Limb (tissue), 2 donors: ENCODE results near the gene TAGLN2.
"Not testable (repeated sequence)": the region's sequence is repeated elsewhere in the genome, so short reads cannot be mapped to it uniquely, and the experiment has no call there.

Experiments used
- DNase-seq, 2 donors: peaks; one replicate each; pipeline ENCODE4 v3.0.0-alpha.2; 2016; ENCODE audit errors: extremely low spot score in 2 of 2

The TAGLN2 gene

DNA sequence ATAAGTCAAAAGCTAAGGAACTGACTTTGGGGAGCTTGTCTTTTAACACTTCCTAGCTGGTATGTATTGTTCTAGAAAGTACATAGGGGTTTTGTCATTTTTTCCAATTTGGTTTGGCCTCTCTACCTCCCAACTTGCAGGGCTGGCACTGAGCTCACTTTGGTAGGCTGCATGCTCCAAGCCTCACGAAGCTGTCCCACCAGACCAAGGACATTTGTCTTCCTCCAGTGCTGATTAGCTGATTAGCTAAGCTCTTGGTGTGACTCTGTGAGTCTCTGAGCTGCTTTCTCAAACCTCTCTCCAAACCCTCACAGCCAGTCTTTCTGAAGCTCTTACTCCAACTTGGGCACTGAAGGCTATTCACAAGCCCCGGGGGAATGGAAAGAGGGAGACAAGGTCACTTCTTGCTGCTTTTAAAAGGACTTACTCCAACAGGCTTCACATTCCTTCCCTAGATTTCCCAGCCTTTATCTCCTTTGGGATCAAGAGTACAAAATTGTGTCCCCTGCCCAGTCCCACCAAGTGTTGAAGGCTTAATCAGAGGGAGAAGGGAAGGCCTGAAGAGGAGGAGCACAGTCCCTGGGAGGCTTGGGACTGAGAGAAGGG lies 24.4 kb downstream of the TAGLN2 start:
- no peak for DNase-seq

DNA sequence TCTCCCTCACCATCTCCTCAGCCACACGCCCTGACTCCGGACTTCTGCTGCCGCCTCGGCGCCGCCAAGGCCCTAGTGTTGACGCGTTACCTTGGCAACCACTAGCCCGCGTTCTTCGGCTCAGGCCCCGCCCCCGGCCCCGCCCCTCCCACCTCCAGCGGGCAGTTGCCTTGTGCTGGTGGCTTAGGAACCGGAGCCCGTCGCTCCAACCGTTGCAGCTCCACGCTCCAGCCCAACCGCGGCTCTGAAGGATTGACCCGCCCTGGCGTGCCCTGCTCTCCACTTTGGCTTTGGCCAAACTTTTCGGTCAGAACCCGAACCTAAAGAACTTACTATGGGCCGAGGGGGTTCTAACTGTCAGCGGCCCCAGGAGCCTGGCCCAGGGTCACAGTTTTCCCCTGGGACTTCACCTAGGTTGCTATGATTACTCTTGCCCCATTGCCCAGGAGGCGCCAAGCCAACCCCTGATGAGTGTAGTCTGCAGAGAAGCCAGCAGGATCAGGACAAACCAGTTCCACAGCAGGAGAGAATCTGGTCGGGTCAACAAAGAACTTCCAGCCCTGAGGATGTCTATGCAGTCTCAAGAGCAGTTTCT lies 25.1 kb downstream of the TAGLN2 start, which contains the start of gene CFAP45:
Gene CFAP45 (minus strand): TSS at position 80 of the 595 bp plus-strand sequence. CDS start 67 bp downstream, at position 13.
- DNase-seq = peak; percentile 74 to 86

DNA sequence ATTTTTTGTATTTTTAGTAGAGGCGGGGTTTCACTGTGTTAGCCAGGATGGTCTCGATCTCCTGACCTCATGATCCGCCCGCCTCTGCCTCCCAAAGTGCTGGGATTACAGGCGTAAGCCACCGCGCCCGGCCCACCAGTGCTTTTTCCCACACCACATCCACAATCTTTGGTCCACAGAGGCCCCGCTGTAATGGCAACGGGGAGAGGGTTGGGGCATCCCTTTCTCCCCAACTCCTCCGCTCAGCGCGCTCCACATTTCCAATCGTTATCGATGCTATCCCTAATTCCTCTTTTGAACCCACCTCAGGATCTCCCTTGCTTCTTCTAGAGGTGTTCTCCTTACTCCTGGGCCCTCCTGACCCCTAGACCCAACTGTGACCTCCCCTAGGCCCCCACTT lies 25.7 kb downstream of the TAGLN2 start:
- not testable (repeated sequence) for DNase-seq

DNA sequence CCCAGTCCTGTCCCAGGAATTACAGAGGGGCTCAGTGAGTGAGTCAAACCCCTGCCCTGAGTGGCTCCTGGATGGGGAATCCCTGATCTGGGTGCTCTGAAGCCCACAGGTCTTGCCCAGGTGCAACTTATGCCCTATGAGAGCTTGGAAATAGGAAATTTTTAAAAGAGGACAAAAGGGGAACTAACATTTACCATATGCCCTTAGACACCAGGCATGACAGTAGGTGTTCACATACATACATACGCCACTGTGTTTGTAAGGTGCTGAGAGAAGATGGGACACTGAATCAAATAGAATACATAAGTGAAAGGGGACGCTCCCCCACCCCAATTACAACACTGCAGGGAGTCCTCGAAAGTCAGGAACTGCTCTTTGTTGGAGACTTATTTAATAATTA lies 26.8 kb downstream of the TAGLN2 start:
- DNase-seq = no peak

DNA sequence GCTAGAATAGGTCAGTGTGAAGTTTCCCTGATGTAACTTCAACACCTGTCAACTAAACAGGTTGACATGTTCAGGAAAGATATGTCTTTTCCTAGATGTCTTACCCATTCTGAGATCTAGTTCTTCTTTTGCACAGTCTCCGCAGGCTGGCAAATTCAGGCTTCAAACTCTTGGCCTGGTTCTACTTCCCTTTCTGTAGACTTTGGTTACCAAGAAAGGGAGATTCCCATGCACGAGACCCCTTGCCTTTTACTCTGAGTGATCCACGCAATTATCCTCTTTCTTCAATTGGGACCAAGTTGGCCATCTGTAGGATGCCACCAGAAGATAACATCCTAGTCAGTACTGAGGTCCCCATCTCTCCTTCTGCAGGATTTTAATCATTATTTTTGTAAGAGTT lies 27.3 kb downstream of the TAGLN2 start:
- no peak for DNase-seq

DNA sequence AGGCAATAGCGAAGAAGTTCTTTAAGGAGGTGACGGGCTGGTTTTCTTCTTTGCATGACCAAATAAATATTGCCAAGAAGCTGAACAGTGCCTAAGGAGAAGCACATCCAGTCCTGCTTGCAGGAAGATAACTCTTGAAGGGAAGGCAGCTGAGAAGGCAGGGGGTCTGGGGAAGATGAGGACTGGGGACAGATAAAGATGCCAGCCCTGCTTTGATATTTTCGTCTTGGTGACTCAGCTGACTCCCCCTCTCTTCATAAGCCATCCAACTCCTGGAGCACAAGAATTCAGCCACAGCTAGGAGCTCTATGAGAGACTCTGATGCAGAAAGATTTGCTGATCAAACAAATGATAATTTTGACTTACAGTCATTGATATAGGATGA lies 28.8 kb downstream of the TAGLN2 start:
- DNase-seq = no peak

DNA sequence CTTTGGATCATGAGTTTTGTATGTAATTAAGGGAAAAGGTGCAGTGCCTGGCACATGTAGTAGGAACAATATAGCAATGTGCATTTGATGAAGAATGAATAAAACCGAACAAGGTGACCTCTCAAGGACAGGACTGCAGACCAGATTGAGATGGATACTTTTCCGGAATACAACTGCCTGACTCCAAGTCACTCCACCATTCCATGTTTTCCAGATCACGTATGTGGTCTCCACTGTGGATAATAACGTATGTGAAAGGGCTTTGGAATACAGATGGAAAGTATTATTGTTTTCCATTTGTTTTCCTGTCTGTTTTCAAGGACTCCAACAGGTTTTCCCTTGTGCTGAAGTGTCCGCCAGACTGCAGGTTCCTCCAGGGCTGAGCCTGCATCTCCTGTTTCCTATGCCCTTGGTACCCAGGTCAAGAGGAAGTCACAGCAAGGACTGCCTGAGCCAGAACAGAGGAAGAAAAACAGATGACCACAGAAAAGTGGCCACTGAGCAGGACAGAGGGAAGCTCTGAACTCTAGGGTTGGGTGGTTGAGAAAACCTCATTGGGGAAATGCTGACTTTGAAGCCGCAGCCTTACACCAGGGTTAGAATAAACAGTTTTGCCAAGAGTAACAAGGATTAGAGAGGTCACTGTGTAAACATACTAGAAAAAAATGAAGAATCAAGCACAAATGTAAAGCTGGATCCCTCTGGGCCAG lies 29.3 kb downstream of the TAGLN2 start:
- DNase-seq = peak in 1 of 2 donors; percentile 54

DNA sequence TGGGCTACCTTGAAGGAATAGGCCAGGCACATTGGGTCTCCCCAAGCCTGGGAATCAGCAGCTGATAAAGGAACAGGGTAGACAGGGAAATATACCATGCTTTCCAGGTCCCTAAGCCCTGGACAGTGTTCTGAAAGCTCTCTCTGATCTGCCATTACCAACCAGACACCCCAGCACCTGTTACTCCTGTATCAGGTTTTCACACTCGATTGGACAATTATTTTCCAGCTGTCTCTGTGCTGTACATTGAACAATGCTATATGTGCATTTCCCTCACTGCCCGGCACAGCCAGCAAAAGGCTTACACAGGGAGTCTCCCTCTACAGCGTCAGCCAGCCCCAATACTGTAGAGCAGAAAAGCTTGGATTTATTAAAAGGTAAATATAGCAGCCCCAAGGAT lies 30.0 kb downstream of the TAGLN2 start:
- DNase-seq = no peak

DNA sequence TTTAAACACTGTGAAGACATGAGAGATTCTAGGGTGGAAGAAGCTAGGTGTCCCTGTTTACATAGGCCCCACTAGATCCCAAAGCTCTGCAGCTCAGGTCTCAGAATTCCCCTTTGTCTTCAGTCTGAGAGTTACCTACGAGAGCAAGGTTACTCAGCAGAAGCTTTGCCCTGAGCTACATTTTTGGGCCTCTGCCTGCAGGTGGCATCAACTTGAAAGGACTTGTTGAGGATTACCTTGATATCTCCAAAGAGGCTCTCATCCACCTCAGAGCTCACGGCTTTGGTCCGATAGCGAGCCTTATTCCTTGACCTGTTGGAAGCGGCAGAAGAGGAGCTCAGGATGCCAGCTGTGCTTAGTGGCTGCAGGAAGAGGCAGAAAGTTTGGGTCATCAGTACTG lies 32.4 kb downstream of the TAGLN2 start:
- DNase-seq = no peak

DNA sequence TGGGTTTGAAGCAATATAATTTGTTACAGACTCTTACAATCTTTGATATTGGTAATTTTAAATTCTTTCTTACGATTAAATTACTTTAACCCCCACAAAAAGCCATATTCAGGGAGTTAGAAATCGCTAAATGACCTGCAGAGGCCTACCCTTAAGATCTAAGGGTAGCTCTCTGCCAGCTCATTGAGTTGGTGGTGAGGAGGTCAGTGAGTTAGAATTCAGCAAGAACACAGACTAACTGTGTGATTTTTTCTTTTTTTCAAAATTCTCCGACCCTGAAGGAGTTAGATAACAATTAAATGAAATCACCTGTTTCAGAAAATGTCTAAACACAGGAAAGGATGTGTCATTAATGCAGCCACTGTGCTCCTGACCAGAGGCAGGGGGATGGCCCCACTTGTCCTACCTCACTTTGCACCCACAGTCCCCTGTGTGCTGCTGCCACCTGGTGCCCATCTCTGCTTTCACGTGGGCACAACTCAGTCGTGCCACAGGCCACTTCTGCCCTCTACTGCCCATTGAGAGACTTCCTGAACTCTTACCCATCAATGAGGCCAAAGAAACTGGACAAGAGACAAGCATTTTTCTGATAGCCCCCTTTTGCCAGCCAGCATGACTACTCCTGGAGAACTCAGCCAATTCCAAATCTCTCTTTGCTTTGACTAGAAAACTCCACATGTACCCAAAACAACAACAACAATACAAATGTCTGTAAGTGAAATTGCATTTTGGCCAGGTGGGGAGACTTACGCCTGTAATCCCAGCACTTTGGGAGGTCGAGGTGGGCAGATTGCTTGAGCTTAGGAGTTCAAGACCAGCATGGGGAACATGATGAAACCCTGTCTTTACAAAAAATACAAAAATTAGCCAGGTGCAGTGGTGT lies 33.8 kb downstream of the TAGLN2 start:
- peak; percentile 55 to 75 for DNase-seq

DNA sequence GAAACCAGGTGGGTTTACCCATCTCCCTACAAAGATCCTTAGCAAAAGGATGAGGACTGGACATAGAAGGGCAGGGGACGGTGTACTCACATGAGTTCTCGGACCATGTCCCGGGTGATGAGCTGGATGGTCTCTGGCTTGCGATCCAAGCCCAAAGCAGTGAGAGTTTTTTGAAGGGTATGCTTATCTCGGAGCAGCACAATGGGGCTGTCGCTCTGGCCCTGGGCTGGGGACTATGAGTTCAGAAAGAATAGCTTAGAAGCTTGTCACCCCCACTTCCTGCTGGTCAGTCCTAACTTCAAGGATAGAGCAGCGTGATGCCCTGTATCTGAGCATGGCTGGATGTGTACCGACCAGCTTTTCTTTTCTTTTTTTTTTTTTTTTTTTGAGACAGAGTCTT lies 34.9 kb downstream of the TAGLN2 start:
- DNase-seq = no peak

DNA sequence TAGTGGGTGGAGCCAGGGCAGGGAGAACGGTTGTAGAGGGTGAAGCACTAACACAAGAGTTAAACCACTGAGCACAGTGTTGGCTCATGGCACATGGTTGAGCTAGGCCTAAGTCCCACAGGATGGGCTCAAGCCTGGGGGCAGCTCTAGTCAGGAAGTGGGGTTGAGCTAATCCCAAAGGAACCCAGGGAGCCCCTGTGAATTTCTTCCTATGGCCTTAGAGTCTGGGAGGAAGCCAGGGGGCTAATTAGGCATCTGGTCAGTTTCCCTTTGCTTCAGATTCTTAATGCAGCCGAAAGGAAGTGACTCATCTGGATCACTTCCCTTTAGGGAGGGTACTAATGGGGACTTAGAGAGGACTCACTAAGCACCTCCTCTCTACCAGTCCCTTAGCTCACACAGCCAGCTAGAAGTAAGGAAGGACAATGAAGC lies 35.5 kb downstream of the TAGLN2 start:
- DNase-seq = no peak

DNA sequence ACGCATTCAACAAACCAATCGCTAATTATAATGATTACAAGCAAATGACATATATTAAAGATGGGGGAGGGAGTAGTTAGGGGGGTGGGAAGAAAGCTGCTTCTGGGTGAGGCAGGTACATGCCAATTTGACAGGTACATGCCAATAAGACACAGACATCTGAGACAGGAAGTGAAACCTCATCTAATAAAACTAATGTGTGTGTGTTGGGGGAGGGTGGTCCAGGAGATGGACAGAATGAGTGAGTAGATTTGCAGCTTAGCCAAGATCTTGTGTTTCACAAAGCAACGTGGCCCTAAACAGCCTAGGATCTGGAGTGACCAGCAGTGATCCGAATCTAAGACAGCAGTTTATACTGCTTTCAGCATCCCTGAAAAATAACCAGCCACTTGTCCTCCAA lies 36.1 kb downstream of the TAGLN2 start:
- no peak for DNase-seq

DNA sequence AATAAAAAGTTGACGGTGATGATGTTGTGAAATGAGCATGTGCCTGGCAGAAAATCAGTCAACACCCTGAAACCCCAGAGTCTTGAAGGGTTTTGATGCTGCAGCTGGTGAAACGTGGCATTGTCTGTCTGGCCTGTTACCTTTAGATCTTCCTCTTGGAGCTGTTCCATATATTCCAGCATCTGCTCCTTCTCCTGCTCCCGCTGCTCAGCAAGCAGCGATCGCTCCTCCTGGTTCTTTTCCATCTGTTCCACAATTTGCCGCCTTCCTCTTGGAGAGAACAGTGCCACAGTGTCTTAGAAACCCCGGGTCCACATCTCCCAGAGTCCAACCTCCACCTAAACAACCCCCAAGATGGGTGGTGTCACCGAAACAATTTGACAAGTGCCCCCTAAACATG lies 41.0 kb downstream of the TAGLN2 start:
- DNase-seq = no peak

DNA sequence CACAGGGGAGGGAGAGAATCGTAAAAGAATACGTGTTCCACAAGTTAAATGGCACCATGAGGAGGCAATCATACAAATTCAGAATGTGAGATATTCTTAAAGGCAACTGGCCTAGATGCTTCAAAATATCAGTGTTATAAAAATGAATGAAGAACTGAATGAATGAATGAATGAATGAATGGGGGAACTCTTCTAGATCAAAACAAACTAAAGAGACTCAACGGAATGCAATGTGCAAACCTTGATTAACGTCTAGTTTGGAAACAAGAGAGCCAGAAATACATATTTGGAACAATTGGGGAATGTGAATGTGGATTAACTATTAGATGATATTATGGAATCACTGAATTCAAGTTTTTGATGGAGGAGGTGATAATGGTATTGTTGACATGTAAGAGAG lies 42.2 kb downstream of the TAGLN2 start:
- no peak for DNase-seq

DNA sequence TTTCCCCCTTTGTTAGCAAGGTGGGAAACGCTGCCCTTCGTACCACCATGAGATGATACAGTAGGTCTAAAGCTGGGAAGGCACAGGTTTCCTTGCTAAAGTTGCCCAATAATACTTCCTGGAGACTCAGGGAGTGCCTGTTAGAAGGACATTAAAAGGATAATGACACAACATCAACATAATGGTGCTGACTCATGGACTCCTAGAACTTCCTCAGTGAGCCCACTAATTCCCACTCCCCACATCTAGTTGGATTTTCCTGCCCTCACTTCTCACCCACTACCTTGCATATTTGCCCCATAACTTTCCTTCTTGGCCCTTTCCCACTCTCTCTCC lies 42.8 kb downstream of the TAGLN2 start:
- DNase-seq = no peak

DNA sequence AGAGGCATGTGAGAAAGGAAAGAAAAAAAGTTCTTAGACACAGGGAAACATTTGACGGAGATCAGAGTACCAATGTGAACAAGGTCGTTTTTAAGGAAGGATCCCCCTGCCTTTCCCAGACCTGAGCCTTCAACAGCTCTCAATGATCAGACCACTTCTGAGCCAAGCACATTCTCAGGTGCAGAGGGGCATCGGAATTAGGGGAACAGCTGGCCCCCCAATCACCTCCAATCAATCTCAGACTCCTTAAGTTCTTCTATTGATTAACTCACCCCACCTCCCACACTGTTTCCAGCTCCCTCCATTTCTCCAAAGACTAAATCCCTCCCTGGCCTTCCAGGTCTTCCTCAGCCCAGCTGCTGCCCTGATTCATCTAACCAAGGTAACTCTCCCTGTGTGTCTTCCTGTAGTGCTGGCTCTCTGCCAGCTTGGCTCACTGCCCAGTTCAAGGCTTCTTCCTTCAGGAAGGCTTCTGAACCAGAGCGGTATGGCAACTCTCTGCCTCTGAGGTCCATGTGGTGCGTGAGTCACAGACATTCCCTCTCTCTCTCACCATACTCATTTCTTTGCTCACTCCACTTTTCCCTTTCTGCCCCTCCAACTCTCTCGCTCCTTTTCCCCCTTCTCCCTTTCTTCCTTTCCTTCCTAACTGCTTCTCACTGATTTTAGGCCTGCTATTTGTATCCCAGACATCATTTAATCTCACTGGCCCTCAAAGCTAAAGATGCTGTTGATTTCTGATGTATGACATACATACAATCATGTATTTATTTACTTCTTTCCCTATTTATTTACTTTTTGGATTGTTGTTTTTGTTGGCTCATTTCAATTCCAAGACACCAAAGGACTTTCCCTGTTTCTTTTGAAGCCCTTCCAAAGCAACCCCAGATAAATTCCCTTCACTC lies 43.4 kb downstream of the TAGLN2 start:
- peak; percentile 7 to 64 for DNase-seq

DNA sequence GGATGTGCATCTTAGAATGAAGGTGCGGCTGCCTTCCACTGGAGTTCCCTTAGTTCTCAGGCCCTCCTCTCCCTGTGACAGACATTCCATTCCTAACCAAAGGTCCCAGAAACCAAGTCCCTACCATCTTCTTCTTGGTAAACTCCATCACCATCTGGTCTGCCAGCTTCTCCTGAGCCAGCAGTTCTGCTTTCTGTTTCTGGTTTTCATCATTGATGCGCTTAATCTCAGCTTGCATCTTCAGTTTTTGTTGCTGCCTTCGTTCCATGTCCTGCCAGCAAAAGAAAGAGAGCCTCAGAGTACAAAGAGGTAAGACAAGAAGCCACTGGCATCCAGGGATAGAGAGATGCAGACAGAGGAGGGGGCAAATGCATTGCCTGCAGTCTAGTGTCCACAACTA lies 44.9 kb downstream of the TAGLN2 start:
- no peak for DNase-seq

DNA sequence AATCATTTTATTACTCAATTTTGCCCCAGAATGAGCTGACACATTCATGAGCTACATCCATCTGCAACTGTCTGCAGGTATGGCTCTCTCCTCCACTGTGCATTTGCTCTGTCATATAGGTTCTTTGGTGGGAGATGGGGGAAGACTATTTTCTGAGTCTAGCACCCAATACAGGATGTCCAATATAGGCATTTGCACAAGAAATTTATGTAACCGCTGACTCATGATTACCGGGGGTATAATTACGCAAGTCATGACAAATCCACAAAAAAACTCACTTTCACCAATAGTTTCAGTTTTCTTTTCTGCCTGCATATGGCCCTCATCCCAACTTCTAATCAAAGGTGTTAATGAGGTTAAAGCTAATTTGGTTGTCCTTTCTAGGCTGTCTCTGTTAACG lies 45.3 kb downstream of the TAGLN2 start:
- DNase-seq = no peak

DNA sequence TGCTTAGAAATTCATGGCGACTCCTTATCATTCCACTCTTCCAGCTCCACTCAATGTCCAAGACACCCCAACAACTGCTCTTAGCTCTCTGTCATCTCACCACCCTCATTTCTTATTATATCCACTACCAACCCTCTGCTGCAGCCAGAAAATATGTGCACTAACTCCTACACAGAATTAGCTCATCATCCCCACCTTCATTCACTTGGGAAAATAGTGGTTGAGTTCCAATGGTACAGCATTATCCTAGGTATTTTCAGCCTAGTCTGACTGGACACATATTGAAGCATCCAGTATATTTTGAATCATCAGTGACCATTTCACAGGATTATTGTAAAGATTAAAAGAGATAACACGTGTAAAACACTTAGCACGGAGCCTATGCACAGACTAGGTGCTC lies 46.2 kb downstream of the TAGLN2 start:
- no peak for DNase-seq
